Transverse colon (tissue), 4 donors: ENCODE measurements around the gene ALPP. TPM values are rescaled to one million over a fixed set of nuclear protein-coding genes. Genes with fewer than 3 reads are reported as not detected.

ENCODE experiments used
- DNase-seq: peaks from one replicate; pipeline ENCODE4 v3.0.0-alpha.2; 2019
- H3K27ac ChIP-seq, 4 donors: fragments of 200-600 bp; sonication (generic); 2 replicates each; pipeline ENCODE4 v1.5.1; 2016 to 2018; ENCODE audit warnings: inconsistent platforms in 4 of 4
- H3K27me3 ChIP-seq: fragments of 200-600 bp; sonication (generic); 2 replicates; pipeline ENCODE4 v1.5.1; 2017; ENCODE audit warnings: inconsistent platforms
- H3K36me3 ChIP-seq, 4 donors: fragments of 200-600 bp; sonication (generic); 2 replicates each; pipeline ENCODE4 v1.5.1; 2017 to 2019; ENCODE audit warnings: inconsistent platforms in 4 of 4
- H3K4me1 ChIP-seq, 4 donors: fragments of 200-600 bp; sonication (generic); 2 replicates each; pipeline ENCODE4 v1.5.1; 2017 to 2020; ENCODE audit warnings: inconsistent platforms in 4 of 4
- H3K4me3 ChIP-seq, 4 donors: fragments of 200-600 bp; sonication (generic); 1 replicate in 1 of 4; 2 replicates in 3 of 4; pipeline versions ENCODE4 v1.5.1 to v1.6.1; 2017 to 2019; ENCODE audit warnings: inconsistent platforms in 4 of 4
- H3K9me3 ChIP-seq, 2 donors: fragments of 200-600 bp; sonication (generic); 2 replicates each; pipeline ENCODE4 v1.5.1; 2017 to 2019; ENCODE audit warnings: inconsistent platforms in 2 of 2
- EP300 ChIP-seq: sonication (generic); formaldehyde crosslinking; IDR thresholded peaks from one replicate; pipeline ENCODE4 v1.6.1; 2017; ENCODE audit warnings: antibody characterized with exemption, low read depth
- POLR2A ChIP-seq: fragments of 450-650 bp; IDR thresholded peaks from one replicate; pipeline ENCODE4 v1.6.1; 2016; ENCODE audit warnings: antibody characterized with exemption, mild to moderate bottlenecking, moderate library complexity
- POLR2AphosphoS5 ChIP-seq, 3 donors: sonication (generic); formaldehyde crosslinking; IDR thresholded peaks; one replicate each; pipeline ENCODE4 v1.6.1; 2016; ENCODE audit warnings: antibody characterized with exemption in 3 of 3
- WGBS, 2 donors: methylation state at CpG; one replicate each; pipeline ENCODE4 v1.1.5; 2018; ENCODE audit warnings: low coverage in 1 of 2; 5-methylcytosine and 5-hydroxymethylcytosine counted together
- in situ Hi-C, 4 donors: fragments of 200-750 bp; cut with MboI; loops; one replicate each; pipeline versions ENCODE4 v1.15.0 to v1.15.1; 2017; ENCODE audit warnings: low sequenced_read_pairs in 3 of 4, low pct_ligation_motif_present in 1 of 4, low pct_unique_long_range_greater_than_20kb in 1 of 4
- intact Hi-C: fragments of 100-400 bp; cut with DNase I; formaldehyde crosslinking; loops from one replicate; pipeline ENCODE4 v1.15.1; 2023; ENCODE audit warnings: low total_unique reads
- total RNA-seq, 4 donors: library from RNA; depleted of rRNA; stranded (reverse); fragments of >200 nt; gene quantifications; one replicate each; pipeline ENCODE4 v1.1.0, GENCODE V29; 2016
- TF ChIP-seq, protein P1 (sequence below), 5 experiments: fragments of 200-600 bp in 3 of 5; fragments of 450-650 bp in 2 of 5; sonication (generic) in 3 of 5; IDR thresholded peaks; 1 replicate in 2 of 5; 2 replicates in 3 of 5; pipeline ENCODE4 v1.5.1; 2016 to 2017; ENCODE audit warnings: antibody characterized with exemption in 5 of 5, inconsistent platforms in 3 of 5, mild to moderate bottlenecking in 2 of 5, moderate library complexity in 1 of 5

The ALPP gene
- total RNA-seq, 4 donors from 2014 or later, result not detected

DNA sequence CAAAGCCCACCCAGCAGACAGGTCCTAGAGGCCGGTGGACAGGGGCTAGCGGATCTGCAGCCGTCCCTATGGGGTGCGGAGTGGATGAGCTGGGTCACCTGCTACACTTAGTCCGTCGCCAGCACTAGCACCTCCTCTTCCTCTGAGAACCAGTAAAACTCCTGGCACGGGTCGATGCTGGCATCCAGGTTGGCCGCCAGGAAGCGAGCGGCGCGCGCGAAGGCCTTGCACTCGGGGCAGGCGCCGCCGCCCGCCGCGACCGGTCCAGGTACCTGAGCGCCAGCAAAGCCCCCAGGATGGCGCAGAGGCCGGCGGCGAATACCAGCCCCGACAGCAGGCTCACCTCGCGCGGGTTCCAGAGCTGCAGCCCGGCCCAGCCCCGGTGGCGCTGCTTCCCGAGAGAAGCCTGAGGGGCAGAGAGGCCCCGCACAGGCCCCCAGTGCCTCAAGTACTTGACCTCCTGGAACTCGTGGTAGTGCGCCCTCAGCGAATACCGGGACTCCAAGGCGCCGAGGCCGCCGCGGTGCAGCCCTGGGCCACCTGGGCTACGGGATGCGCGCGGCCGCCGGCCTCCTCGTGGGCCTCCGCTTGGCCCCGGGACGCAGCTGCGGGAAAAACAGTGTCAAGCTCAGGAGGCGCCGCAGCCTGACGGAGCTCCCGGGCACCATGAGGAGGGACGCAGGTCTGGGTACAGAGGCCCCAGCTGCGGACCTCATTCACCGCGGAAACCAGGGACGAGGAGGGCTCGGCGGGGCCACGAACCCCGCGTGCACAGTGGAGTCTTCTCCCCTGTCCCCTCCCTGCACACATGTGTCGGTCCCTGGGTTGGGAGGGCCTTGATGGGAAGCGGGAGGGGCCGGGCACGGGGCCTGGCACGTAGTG lies 27.5 kb upstream of the ALPP start:
- H3K36me3 ChIP-seq, result no peaks in the 10 kb centered on the region
- no peak overlapping the region for H3K4me3 ChIP-seq
- H3K4me1 ChIP-seq, result peaks cover 0 to 26% (median 18%) of the 10 kb centered on the region in 4 donors
- H3K27ac ChIP-seq, result no peak overlapping the region
- in situ Hi-C loops, result no loop called here
- no peaks in the 10 kb centered on the region for H3K9me3 ChIP-seq
- peaks cover 53% of the 10 kb centered on the region for H3K27me3 ChIP-seq
- DNase-seq, result no peak
- intact Hi-C loops, result no loop called here
- 37% methylated on average over 61 of the region's 76 CpGs; no CpG with 5 or more reads in 1 of the 2 donors for WGBS, 2 donors
- TF ChIP-seq EP300 (no peak), POLR2A (no peak), POLR2AphosphoS5 (IDR thresholded peaks at IDR 0.05) (no peak)
- TF ChIP-seq, protein P1, sequence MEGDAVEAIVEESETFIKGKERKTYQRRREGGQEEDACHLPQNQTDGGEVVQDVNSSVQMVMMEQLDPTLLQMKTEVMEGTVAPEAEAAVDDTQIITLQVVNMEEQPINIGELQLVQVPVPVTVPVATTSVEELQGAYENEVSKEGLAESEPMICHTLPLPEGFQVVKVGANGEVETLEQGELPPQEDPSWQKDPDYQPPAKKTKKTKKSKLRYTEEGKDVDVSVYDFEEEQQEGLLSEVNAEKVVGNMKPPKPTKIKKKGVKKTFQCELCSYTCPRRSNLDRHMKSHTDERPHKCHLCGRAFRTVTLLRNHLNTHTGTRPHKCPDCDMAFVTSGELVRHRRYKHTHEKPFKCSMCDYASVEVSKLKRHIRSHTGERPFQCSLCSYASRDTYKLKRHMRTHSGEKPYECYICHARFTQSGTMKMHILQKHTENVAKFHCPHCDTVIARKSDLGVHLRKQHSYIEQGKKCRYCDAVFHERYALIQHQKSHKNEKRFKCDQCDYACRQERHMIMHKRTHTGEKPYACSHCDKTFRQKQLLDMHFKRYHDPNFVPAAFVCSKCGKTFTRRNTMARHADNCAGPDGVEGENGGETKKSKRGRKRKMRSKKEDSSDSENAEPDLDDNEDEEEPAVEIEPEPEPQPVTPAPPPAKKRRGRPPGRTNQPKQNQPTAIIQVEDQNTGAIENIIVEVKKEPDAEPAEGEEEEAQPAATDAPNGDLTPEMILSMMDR (IDR thresholded peaks at IDR 0.05), result no peak

DNA sequence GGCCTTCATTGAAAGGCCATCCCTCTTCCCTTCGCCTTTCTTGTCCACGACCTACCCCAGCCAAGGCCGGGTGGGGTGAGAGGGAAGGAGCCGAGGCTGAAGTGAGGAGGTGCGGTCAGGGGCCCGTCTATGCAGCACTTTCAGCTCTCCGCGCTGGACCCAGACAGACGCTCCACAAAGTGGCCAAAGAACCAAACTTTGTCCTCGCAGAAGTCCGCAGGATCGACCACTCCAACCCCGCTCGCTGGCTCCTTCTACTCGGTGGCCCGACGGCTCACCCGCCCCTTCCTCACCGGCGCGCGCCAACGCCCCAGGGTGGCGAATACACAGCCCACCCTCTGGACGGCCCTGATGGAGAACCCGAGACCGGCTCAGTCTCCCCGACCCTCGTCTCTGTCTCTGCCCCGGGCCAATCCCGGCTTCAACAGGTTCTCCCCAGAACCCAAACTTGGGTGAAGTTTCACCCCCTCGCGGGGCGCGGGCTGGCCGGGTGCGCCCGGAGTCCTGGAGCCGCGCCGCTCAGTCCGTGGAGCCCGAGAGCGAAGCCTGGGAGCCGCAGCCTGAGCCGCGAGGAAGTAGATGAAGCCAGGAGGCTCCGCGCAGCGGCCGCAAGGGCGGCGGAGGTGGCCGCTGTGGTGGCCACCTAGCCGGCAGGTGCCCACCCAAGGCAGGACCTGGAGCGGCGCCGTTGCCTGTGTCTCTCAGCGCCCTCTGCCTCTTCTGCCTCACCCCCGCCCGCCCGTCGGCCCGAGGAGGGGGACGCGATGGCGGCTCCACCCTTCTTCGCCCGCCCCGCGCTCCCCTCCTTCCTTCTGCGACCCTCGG lies 26.7 kb upstream of the ALPP start:
- peaks cover 0 to 26% (median 18%) of the 10 kb centered on the region in 4 donors for H3K4me1 ChIP-seq
- H3K9me3 ChIP-seq, result no peaks in the 10 kb centered on the region
- no peak overlapping the region for H3K27ac ChIP-seq
- no peak overlapping the region for H3K4me3 ChIP-seq
- no peaks in the 10 kb centered on the region for H3K36me3 ChIP-seq
- peaks cover 53% of the 10 kb centered on the region for H3K27me3 ChIP-seq
- 44% methylated on average over 62 of the region's 73 CpGs; no CpG with 5 or more reads in 1 of the 2 donors for WGBS, 2 donors
- in situ Hi-C loops (no loop called here), intact Hi-C loops (no loop called here)
- no peak for DNase-seq
- TF ChIP-seq, protein P1 (IDR thresholded peaks at IDR 0.05), result no peak
- no peak for TF ChIP-seq POLR2A
- no peak for TF ChIP-seq POLR2AphosphoS5 (IDR thresholded peaks at IDR 0.05)
- no peak for TF ChIP-seq EP300

DNA sequence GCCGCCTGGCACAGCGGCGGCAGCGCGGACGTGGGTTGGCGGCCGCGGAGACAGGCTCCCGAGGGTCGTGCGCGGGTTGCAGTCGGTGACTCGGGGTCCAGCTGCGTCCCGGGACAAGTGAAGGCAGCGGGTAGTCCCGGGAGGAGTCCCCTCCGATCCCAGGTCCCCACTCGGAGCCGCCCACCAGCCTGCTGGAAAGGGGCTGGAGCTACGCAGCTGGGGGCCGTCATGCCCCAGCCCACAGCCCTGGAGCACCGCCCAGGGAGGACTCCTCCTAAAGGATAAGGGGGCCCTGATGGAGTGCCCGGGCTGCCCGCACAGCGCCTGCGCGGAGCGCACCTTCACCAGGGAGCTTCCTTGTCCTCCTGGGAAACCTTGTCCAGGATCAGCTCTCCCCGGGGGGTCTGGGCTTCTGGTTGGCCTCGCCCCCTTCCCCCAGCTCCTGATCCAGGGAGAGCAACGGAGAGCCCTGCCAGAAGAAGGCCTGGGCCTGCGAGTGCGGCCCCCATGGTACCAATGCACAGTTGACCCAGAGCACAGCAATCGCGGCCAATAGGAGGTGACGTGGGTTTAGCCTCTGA lies 25.9 kb upstream of the ALPP start:
- H3K9me3 ChIP-seq, result no peaks in the 10 kb centered on the region
- H3K4me1 ChIP-seq, result peaks cover 0 to 26% (median 18%) of the 10 kb centered on the region in 4 donors
- in situ Hi-C loops (no loop called here), intact Hi-C loops (no loop called here)
- TF ChIP-seq EP300, result no peak
- TF ChIP-seq POLR2AphosphoS5 (IDR thresholded peaks at IDR 0.05), result no peak
- TF ChIP-seq POLR2A, result no peak
- TF ChIP-seq, protein P1 (IDR thresholded peaks at IDR 0.05), result no peak
- H3K27me3 ChIP-seq, result peaks cover 53% of the 10 kb centered on the region
- H3K27ac ChIP-seq, result no peak overlapping the region
- no peak overlapping the region for H3K4me3 ChIP-seq
- H3K36me3 ChIP-seq, result no peaks in the 10 kb centered on the region
- DNase-seq, result no peak
- WGBS, 2 donors, result 79% methylated on average over 15 of the region's 39 CpGs; no CpG with 5 or more reads in 1 of the 2 donors

DNA sequence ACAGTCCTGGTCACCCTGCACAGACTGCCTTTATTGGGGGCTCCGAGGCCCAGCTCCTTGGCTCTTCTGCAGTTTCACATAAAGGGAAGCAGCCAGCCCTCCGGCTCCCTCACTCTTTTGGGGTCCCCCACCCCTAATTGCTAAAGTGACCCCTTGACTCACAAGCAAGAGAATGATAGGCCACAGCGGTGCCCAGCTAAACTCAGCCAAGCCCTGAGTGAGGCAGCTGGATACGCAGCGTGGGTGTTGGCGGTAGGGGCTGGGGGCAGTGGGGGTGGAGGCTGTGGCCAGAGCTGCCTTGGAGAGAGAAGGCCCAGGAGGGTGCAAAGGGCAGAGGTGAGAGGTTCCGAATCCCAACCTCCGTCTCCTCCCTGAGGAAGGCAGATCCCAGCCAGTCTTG lies 25.5 kb upstream of the ALPP start:
- Histone ChIP-seq H3K9me3 (no peaks in the 10 kb centered on the region), H3K4me1 (peaks cover 0 to 26% (median 18%) of the 10 kb centered on the region in 4 donors), H3K4me3 (no peak overlapping the region), H3K27me3 (peaks cover 53% of the 10 kb centered on the region), H3K36me3 (no peaks in the 10 kb centered on the region), H3K27ac (no peak overlapping the region)
- DNase-seq, result no peak
- TF ChIP-seq POLR2A (no peak), EP300 (no peak), POLR2AphosphoS5 (IDR thresholded peaks at IDR 0.05) (no peak)
- TF ChIP-seq, protein P1 (IDR thresholded peaks at IDR 0.05), result no peak
- in situ Hi-C loops, result no loop called here
- 84% methylated on average over 8 of the region's 8 CpGs; no CpG with 5 or more reads in 1 of the 2 donors for WGBS, 2 donors
- intact Hi-C loops, result no loop called here
